MM.1S (cell line): ENCODE results near the gene DSCAM.

Source experiments
- DNase-seq: peaks from one replicate; pipeline ENCODE4 v3.0.0-alpha.2; 2015
- H2AFZ ChIP-seq: fragments of 300-600 bp; sonication (generic); 2 replicates; pipeline ENCODE4 v1.6.0; 2016; ENCODE audit warnings: antibody characterized with exemption, low read length
- H3F3A ChIP-seq: fragments of 300-600 bp; sonication (generic); 2 replicates; pipeline ENCODE4 v1.6.1; 2016; ENCODE audit warnings: mild to moderate bottlenecking, antibody characterized with exemption, low read length, moderate library complexity, mixed read lengths; ENCODE audit not compliant: insufficient read depth
- H3K27ac ChIP-seq: fragments of 300-600 bp; sonication (generic); 2 replicates; pipeline ENCODE4 v1.5.1; 2016; ENCODE audit warnings: mild to moderate bottlenecking, low read length
- H3K27me3 ChIP-seq: fragments of 300-600 bp; sonication (generic); replicated peaks from 2 replicates; pipeline ENCODE4 v1.6.0; 2016; ENCODE audit warnings: low read length; ENCODE audit not compliant: insufficient read depth
- H3K36me3 ChIP-seq: fragments of 300-600 bp; sonication (generic); replicated peaks from 2 replicates; pipeline ENCODE4 v1.6.1; 2016; ENCODE audit warnings: mild to moderate bottlenecking, low read length, mixed read lengths; ENCODE audit not compliant: insufficient read depth
- H3K4me1 ChIP-seq: fragments of 300-600 bp; sonication (generic); 2 replicates; pipeline ENCODE4 v1.6.1; 2016; ENCODE audit warnings: low read length, mixed read lengths
- H3K4me2 ChIP-seq: fragments of 300-600 bp; sonication (generic); 2 replicates; pipeline ENCODE4 v1.6.0; 2016; ENCODE audit warnings: low read depth, low read length
- H3K4me3 ChIP-seq: fragments of 300-600 bp; sonication (generic); 2 replicates; pipeline ENCODE4 v1.5.1; 2016; ENCODE audit warnings: low read length, mixed read lengths
- H3K79me2 ChIP-seq: fragments of 300-600 bp; sonication (generic); 2 replicates; pipeline ENCODE4 v1.6.1; 2016; ENCODE audit warnings: mixed run types, low read length, mixed read lengths
- H3K9ac ChIP-seq: fragments of 300-600 bp; sonication (generic); 2 replicates; pipeline ENCODE4 v1.6.1; 2016; ENCODE audit warnings: low read length, mixed read lengths
- H3K9me2 ChIP-seq: fragments of 300-600 bp; sonication (generic); replicated peaks from 2 replicates; pipeline ENCODE4 v1.6.1; 2016; ENCODE audit warnings: mild to moderate bottlenecking, low read length, mixed read lengths; ENCODE audit not compliant: insufficient read depth
- H3K9me3 ChIP-seq: fragments of 300-600 bp; sonication (generic); replicated peaks from 2 replicates; pipeline ENCODE4 v1.6.1; 2016; ENCODE audit warnings: mild to moderate bottlenecking, low read length, mixed read lengths; ENCODE audit not compliant: insufficient read depth
- H4K20me1 ChIP-seq: fragments of 300-600 bp; sonication (generic); 2 replicates; pipeline ENCODE4 v1.6.1; 2016; ENCODE audit warnings: mild to moderate bottlenecking, low read length, moderate library complexity, mixed read lengths; ENCODE audit not compliant: insufficient read depth
- EZH2 ChIP-seq: fragments of 300-600 bp; sonication (generic); optimal IDR thresholded peaks from 2 replicates; pipeline ENCODE3; 2017; ENCODE audit warnings: low read depth, mild to moderate bottlenecking, antibody characterized with exemption, low read length, mixed read lengths
- EZH2phosphoT487 ChIP-seq: fragments of 300-600 bp; sonication (generic); IDR thresholded peaks from 2 replicates; pipeline ENCODE4 v1.6.1; 2018; ENCODE audit warnings: antibody characterized with exemption, low read length
- TF ChIP-seq, protein P1 (sequence below): fragments of 300-600 bp; sonication (generic); IDR thresholded peaks from 2 replicates; pipeline ENCODE4 v1.5.1; 2016; ENCODE audit warnings: antibody characterized with exemption, low read length, mixed read lengths

DSCAM gene

DNA sequence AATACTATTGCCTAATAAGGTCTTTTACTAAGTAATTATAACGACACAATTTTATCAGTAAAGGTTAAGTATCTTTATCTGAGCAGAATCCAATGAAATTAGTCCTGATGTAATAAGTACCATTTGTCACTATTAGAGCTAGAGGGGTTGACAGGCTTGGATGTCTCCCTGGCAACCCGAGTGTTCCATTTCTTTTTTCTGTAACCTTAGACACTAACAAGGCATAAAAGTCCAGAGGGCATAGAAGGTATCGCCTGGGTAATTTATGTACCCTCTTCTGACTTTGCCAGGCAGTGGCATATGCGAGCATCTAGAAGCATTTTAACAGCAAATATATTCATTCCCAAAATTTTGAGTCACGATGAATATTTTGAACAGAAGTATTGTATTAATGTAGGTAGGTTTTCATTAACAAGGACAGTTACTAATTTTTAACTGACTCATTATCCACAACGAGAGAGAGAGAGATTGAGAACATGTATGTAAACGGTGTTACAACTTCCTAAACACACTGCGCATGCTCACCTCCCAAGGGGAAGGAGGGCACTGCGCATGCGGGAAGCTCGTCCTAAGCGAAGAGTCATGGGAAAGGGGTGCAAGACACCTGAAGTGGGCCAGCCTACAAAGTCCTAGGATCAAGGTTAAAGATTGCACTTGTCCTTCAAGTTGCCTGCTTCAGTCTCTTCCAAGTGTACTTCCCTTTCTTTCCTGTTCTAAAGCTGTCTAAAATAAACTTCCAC, 423.9 kb downstream of the DSCAM start:
- peak; percentile 57 for DNase-seq
- peak overlapping the region; percentile 20 for H3K4me3 ChIP-seq
- H3K79me2 ChIP-seq: no peaks in the 10 kb centered on the region
- no peaks in the 10 kb centered on the region for H3K27me3 ChIP-seq
- peak overlapping the region; percentile 56 for H2AFZ ChIP-seq
- peak overlapping the region; percentile 15; the same call in 1 of the 2 replicates for H3K4me2 ChIP-seq
- no peaks in the 10 kb centered on the region for H3K36me3 ChIP-seq
- no peak overlapping the region for H3K9ac ChIP-seq
- no peaks in the 10 kb centered on the region for H3K9me2 ChIP-seq
- no peaks in the 10 kb centered on the region for H3K4me1 ChIP-seq
- no peaks in the 10 kb centered on the region for H3K9me3 ChIP-seq
- no peak overlapping the region for H3K27ac ChIP-seq
- no peaks in the 10 kb centered on the region for H4K20me1 ChIP-seq
- H3F3A ChIP-seq: no peaks in the 10 kb centered on the region
- TF ChIP-seq EZH2 (no peak), EZH2phosphoT487 (no peak)
- TF ChIP-seq, protein P1, sequence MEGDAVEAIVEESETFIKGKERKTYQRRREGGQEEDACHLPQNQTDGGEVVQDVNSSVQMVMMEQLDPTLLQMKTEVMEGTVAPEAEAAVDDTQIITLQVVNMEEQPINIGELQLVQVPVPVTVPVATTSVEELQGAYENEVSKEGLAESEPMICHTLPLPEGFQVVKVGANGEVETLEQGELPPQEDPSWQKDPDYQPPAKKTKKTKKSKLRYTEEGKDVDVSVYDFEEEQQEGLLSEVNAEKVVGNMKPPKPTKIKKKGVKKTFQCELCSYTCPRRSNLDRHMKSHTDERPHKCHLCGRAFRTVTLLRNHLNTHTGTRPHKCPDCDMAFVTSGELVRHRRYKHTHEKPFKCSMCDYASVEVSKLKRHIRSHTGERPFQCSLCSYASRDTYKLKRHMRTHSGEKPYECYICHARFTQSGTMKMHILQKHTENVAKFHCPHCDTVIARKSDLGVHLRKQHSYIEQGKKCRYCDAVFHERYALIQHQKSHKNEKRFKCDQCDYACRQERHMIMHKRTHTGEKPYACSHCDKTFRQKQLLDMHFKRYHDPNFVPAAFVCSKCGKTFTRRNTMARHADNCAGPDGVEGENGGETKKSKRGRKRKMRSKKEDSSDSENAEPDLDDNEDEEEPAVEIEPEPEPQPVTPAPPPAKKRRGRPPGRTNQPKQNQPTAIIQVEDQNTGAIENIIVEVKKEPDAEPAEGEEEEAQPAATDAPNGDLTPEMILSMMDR: no peak

DNA sequence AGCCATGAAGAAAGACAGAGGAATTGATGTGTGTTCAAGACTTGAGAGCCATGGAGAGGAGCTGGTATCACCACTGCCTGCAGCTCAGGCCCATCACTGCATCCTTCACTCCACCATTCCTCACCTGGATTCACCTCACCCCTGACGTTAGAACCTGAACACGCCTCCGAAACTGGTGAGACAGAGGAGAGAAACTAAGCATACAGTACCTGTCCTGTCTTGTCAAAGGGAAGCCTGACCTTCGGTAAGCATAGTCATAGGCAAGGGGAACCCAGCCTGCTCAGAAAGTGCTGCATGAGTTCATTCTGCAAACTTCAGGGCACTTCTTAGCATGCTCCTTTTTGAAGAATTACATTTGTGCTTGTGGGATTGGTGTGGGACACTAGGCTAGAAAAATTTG, 425.8 kb downstream of the DSCAM start:
- Histone ChIP-seq H3K4me3 (no peak overlapping the region), H3K9me2 (no peaks in the 10 kb centered on the region), H3F3A (no peaks in the 10 kb centered on the region), H4K20me1 (no peaks in the 10 kb centered on the region), H3K27ac (no peak overlapping the region), H3K9ac (no peak overlapping the region), H3K9me3 (no peaks in the 10 kb centered on the region), H2AFZ (no peak overlapping the region), H3K79me2 (no peaks in the 10 kb centered on the region), H3K27me3 (no peaks in the 10 kb centered on the region), H3K4me2 (no peak overlapping the region), H3K4me1 (no peaks in the 10 kb centered on the region), H3K36me3 (no peaks in the 10 kb centered on the region)
- no peak for DNase-seq
- TF ChIP-seq EZH2: no peak
- TF ChIP-seq EZH2phosphoT487: no peak

DNA sequence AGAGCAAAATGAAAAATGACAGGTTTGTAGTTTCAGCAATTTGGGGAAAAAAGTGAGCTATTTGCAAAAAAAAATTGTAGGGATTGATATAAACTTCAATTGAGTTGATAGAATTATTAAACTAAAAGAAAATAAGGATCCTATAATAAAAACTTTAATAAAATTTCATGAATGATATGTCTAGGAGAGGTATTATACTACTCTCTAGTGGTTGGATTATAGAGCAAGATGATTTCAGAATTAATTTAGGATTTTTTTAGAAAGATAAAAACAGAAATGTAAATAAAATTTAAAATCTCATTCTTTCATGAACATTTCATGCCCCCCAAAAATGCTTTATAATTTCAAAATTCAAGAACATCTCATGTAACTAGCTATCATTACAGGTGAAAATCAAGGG, 430.4 kb downstream of the DSCAM start:
- Histone ChIP-seq H3K36me3 (no peaks in the 10 kb centered on the region), H3F3A (no peaks in the 10 kb centered on the region), H3K27ac (no peak overlapping the region), H4K20me1 (no peaks in the 10 kb centered on the region), H3K9ac (no peak overlapping the region), H3K9me2 (no peaks in the 10 kb centered on the region), H2AFZ (no peak overlapping the region), H3K9me3 (no peaks in the 10 kb centered on the region), H3K27me3 (no peaks in the 10 kb centered on the region), H3K4me1 (no peaks in the 10 kb centered on the region), H3K4me2 (no peak overlapping the region), H3K79me2 (no peaks in the 10 kb centered on the region), H3K4me3 (no peak overlapping the region)
- no peak for DNase-seq
- TF ChIP-seq, protein P1: no peak
- no peak for TF ChIP-seq EZH2phosphoT487
- TF ChIP-seq EZH2: no peak

DNA sequence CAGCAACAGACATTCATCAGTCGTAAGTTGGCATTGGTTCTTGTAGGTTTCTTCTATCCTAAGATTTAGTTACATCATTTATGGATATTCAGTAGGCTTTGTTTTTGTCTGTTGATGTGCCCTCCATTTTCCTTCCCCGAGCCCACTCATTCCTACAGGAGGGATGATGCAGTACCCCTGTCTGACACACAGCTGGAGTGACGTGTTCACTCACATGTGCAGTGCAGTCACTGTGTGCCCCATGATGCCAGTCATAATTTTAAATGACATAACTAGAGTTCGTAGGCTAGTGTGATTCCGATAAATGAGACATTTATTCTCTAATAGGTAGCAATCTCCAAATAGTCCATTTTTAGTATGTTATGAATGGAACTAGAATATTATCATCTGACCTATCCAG, 438.4 kb downstream of the DSCAM start:
- H3K9me2 ChIP-seq: no peaks in the 10 kb centered on the region
- H3K36me3 ChIP-seq: no peaks in the 10 kb centered on the region
- no peaks in the 10 kb centered on the region for H3K9me3 ChIP-seq
- no peaks in the 10 kb centered on the region for H3K79me2 ChIP-seq
- TF ChIP-seq EZH2phosphoT487: no peak
- no peak for TF ChIP-seq EZH2
- TF ChIP-seq, protein P1: no peak
- no peaks in the 10 kb centered on the region for H3K27me3 ChIP-seq
- H3K4me1 ChIP-seq: no peaks in the 10 kb centered on the region
- no peak for DNase-seq
- no peaks in the 10 kb centered on the region for H4K20me1 ChIP-seq
- H3K9ac ChIP-seq: no peak overlapping the region
- no peak overlapping the region for H3K27ac ChIP-seq
- no peak overlapping the region for H2AFZ ChIP-seq
- H3K4me3 ChIP-seq: no peak overlapping the region
- H3F3A ChIP-seq: no peaks in the 10 kb centered on the region
- no peak overlapping the region for H3K4me2 ChIP-seq
